ENCODE measurements around the gene AUP1. TPM values are rescaled to one million over a fixed set of nuclear protein-coding genes. Genes with fewer than 3 reads are reported as not detected.

The AUP1 gene
- total RNA-seq, 1 donor from 2014 or later: 57.4 TPM

DNA sequence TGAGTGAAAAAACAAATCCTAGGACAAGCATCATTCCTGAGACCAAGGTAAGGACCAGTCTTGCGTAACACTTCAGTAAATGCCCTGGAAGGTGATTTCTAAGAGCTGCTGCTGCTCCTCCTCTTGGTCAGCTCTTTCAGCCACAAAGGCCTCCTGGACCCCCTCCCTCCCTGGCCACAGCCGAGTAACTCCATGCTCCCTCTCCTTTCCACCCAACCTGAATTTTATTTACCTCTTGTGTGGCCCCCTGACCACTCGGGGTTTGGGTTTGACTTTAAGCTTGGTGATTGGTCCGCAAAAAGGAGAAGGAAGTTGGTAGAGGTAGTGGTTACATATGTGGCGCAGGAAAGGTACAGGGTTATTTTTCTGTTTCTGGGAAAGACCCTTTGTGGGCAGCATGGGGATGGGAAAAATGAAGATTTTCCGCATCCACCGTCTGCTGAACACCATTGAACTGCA is 9.4 kb upstream of the AUP1 start:
- Histone ChIP-seq H3K27ac (ENCODE audit: low read depth, low read length) (no peak overlapping the region), H3K4me3 (ENCODE audit: low read length in 3 of 3) (no peak overlapping the region), H3K36me3 (ENCODE audit: control insufficient read depth in 3 of 3, insufficient read depth in 3 of 3, low read length in 3 of 3) (peaks cover 0 to 3% (median 3%) of the 10 kb centered on the region in 3 donors), H3K4me1 (ENCODE audit: control insufficient read depth in 3 of 3, insufficient read depth in 3 of 3, low read length in 3 of 3) (peaks cover 0 to 4% (median 2%) of the 10 kb centered on the region in 3 donors), H3K9ac (ENCODE audit: low read depth in 1 of 3, low read length in 3 of 3) (no peak overlapping the region), H3K9me3 (ENCODE audit: control insufficient read depth in 3 of 3, low read length in 3 of 3) (no peaks in the 10 kb centered on the region), H3K27me3 (ENCODE audit: control insufficient read depth in 3 of 3, insufficient read depth in 3 of 3, low read length in 3 of 3) (peaks cover 2 to 9% (median 4%) of the 10 kb centered on the region in 3 donors)

DNA sequence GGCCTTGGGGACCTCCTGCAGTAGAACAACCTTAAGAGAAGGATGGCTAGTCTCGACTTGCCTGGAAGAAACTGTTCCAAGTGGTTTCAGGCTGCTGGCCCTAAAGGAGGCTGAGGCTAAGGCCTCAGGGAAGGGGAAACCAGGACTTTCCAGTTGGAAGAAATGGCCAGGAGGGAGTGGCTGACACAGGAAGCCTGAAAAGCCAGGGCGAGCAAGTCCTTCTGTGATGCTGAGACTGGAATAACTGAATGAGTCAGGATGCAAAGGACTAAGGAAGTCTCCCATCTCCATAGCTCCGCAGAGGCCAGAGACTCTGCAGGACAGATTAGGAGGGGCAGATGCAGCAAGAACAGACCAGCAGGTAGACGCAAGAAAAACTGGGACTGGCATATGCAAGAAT is 7.6 kb upstream of the AUP1 start:
- Histone ChIP-seq H3K9ac (ENCODE audit: low read depth in 1 of 3, low read length in 3 of 3) (no peak overlapping the region), H3K36me3 (ENCODE audit: control insufficient read depth in 3 of 3, insufficient read depth in 3 of 3, low read length in 3 of 3) (peaks cover 14 to 20% (median 16%) of the 10 kb centered on the region in 3 donors), H3K27ac (ENCODE audit: low read depth, low read length) (no peak overlapping the region), H3K4me1 (ENCODE audit: control insufficient read depth in 3 of 3, insufficient read depth in 3 of 3, low read length in 3 of 3) (peaks cover 0 to 4% (median 2%) of the 10 kb centered on the region in 3 donors), H3K27me3 (ENCODE audit: control insufficient read depth in 3 of 3, insufficient read depth in 3 of 3, low read length in 3 of 3) (peaks cover 2 to 9% (median 4%) of the 10 kb centered on the region in 3 donors), H3K9me3 (ENCODE audit: control insufficient read depth in 3 of 3, low read length in 3 of 3) (no peaks in the 10 kb centered on the region), H3K4me3 (ENCODE audit: low read length in 3 of 3) (no peak overlapping the region)

DNA sequence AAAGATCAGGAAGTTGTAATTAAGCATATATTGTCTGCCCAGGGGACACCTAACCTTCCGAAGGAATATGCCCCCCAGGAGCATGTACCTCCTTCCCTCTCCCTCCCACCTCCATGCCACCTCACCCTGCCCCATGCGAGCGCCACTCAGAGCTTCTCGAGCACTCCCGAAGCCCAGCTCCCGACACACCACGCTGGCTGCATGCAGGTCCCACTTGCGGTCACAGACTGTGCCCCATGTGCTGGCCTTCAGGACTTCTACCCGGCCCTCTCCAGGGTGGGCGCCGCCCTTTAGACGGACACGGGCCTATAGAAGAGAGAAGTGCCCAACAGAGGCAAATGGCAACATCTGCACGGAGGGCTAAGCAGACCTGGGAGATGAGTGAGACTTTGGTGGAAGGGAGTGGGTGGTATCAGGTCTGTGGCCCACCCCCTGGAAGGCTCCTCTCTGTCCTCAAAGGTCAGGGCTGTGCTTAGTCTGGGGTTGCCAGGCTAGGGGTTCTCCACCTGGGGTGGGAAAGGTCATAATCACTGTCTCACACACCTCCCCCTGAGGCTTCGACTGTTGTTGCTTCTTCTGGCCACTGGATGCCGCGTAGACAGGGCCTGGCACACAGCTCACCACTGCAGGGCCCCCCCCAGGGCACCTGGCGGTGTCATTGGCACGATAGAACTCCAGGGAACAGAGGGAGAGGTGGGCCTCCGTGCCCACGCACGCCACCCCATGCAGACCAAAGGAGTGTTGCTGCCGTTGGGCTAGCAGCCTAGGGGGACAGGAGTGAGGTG is 6.9 kb upstream of the AUP1 start:
- Histone ChIP-seq H3K36me3 (ENCODE audit: control insufficient read depth in 3 of 3, insufficient read depth in 3 of 3, low read length in 3 of 3) (peaks cover 16 to 24% (median 22%) of the 10 kb centered on the region in 3 donors), H3K27ac (ENCODE audit: low read depth, low read length) (no peak overlapping the region), H3K4me1 (ENCODE audit: control insufficient read depth in 3 of 3, insufficient read depth in 3 of 3, low read length in 3 of 3) (peaks cover 3 to 7% (median 5%) of the 10 kb centered on the region in 3 donors), H3K9me3 (ENCODE audit: control insufficient read depth in 3 of 3, low read length in 3 of 3) (no peaks in the 10 kb centered on the region), H3K27me3 (ENCODE audit: control insufficient read depth in 3 of 3, insufficient read depth in 3 of 3, low read length in 3 of 3) (peaks cover 2 to 9% (median 4%) of the 10 kb centered on the region in 3 donors), H3K9ac (ENCODE audit: low read depth in 1 of 3, low read length in 3 of 3) (no peak overlapping the region), H3K4me3 (ENCODE audit: low read length in 3 of 3) (no peak overlapping the region)

DNA sequence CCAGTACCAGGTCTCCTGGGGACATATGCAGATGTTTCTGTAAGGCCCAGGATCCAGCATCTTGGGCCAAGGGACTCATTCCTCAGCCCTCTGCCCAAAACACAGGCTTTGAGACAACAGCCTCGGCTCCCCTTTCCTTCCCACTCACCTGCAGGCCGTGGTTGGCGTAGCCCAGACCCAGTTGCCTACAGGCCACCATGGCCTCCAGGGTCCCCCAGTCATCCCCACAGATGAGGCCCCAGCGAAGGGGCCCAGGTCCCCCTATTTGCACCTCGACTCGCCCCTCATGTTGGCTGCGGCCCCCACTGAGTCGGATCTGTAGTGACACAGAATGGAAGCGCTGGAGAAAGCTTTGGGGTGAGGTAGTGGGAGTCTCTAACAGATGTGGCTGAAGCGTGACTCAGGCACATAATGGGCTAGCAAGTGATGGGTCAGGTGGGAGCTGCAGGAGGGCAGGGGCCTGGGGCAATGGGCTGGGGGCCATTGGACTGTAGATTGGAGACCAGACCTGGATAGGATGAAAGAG is 6.0 kb upstream of the AUP1 start:
- Histone ChIP-seq H3K36me3 (ENCODE audit: control insufficient read depth in 3 of 3, insufficient read depth in 3 of 3, low read length in 3 of 3) (peaks cover 20 to 29% (median 24%) of the 10 kb centered on the region in 3 donors), H3K27me3 (ENCODE audit: control insufficient read depth in 3 of 3, insufficient read depth in 3 of 3, low read length in 3 of 3) (peaks cover 2 to 9% (median 4%) of the 10 kb centered on the region in 3 donors), H3K9ac (ENCODE audit: low read depth in 1 of 3, low read length in 3 of 3) (no peak overlapping the region), H3K4me3 (ENCODE audit: low read length in 3 of 3) (no peak overlapping the region), H3K4me1 (ENCODE audit: control insufficient read depth in 3 of 3, insufficient read depth in 3 of 3, low read length in 3 of 3) (peaks cover 12 to 14% (median 13%) of the 10 kb centered on the region in 3 donors), H3K9me3 (ENCODE audit: control insufficient read depth in 3 of 3, low read length in 3 of 3) (no peaks in the 10 kb centered on the region), H3K27ac (ENCODE audit: low read depth, low read length) (no peak overlapping the region)

DNA sequence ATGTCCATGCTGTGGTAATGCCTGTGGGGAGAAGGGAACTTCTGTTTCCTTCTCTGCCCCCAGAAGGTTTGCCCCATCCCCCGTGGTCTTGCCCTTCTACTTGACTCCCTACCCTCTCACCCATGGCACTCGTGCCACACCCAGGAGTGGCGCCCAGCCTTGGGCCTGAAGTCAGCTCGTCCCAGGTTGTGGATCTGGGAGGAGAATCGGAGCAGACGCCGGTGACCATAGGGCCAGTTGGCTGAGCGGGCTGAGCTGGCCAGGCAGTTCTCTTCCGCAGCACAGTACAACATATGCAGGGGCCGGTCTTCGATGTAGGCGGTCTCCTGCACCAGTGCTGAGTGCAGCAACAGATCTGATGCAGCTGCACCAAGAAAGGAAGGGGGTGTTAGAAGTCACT is 4.9 kb upstream of the AUP1 start:
- no peaks in the 10 kb centered on the region for H3K9me3 ChIP-seq (ENCODE audit: control insufficient read depth in 3 of 3, low read length in 3 of 3)
- peaks cover 20 to 29% (median 24%) of the 10 kb centered on the region in 3 donors for H3K36me3 ChIP-seq (ENCODE audit: control insufficient read depth in 3 of 3, insufficient read depth in 3 of 3, low read length in 3 of 3)
- H3K27me3 ChIP-seq (ENCODE audit: control insufficient read depth in 3 of 3, insufficient read depth in 3 of 3, low read length in 3 of 3): peaks cover 2 to 9% (median 4%) of the 10 kb centered on the region in 3 donors
- H3K27ac ChIP-seq (ENCODE audit: low read depth, low read length): no peak overlapping the region
- peaks cover 12 to 13% (median 13%) of the 10 kb centered on the region in 3 donors for H3K4me1 ChIP-seq (ENCODE audit: control insufficient read depth in 3 of 3, insufficient read depth in 3 of 3, low read length in 3 of 3)
- no peak overlapping the region for H3K4me3 ChIP-seq (ENCODE audit: low read length in 3 of 3)
- H3K9ac ChIP-seq (ENCODE audit: low read depth in 1 of 3, low read length in 3 of 3): no peak overlapping the region

DNA sequence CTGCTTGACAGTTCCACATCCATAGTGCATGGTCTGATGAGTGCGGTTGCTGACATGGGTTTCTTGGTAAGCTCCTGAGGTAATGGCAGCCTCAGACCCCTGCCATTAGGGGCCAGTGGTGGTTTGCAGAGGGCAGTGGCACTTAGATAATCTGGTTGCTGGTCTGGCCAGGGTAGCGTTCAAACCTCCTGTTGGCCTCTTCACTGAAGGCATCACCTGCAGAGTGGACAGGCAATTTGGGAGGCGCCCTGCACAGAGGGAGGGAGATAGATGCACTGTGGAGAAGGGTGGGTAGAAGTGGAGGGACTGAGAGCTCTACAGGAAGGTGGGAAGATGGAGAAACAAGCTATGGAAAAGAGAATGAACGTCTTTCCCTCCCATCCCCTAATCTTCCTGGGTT is 4.0 kb upstream of the AUP1 start:
- no peak overlapping the region for H3K4me3 ChIP-seq (ENCODE audit: low read length in 3 of 3)

DNA sequence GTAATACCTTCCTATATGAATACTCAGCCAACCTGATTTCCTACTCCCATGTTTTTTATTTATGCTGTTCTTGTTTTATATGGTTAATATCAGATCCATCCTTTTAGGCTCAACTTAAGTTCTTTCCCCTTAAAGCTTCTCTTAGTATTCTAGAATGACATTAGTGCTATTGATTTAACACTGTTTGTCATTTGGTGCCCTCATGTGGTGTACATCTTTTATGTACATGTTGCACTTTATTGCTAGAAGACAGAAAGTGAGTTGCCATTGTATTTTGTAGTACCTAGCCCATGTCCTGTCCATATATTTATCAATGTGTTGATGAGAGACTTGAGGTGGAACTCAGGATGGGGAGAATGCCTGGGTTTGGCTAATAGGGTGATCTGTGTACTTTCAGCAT is 2.7 kb upstream of the AUP1 start:
- H3K4me1 ChIP-seq (ENCODE audit: control insufficient read depth in 3 of 3, insufficient read depth in 3 of 3, low read length in 3 of 3): peaks cover 25 to 31% (median 29%) of the 10 kb centered on the region in 3 donors
- peaks cover 33 to 46% (median 37%) of the 10 kb centered on the region in 3 donors for H3K36me3 ChIP-seq (ENCODE audit: control insufficient read depth in 3 of 3, insufficient read depth in 3 of 3, low read length in 3 of 3)
- H3K9me3 ChIP-seq (ENCODE audit: control insufficient read depth in 3 of 3, low read length in 3 of 3): no peaks in the 10 kb centered on the region
- peaks cover 0 to 3% (median 0%) of the 10 kb centered on the region in 3 donors for H3K27me3 ChIP-seq (ENCODE audit: control insufficient read depth in 3 of 3, insufficient read depth in 3 of 3, low read length in 3 of 3)
- H3K9ac ChIP-seq (ENCODE audit: low read depth in 1 of 3, low read length in 3 of 3): no peak overlapping the region
- H3K4me3 ChIP-seq (ENCODE audit: low read length in 3 of 3): no peak overlapping the region
- no peak overlapping the region for H3K27ac ChIP-seq (ENCODE audit: low read depth, low read length)

More for the DNA sequence above, 4.0 kb upstream of the AUP1 start:
- peaks cover 22 to 34% (median 25%) of the 10 kb centered on the region in 3 donors for H3K36me3 ChIP-seq (ENCODE audit: control insufficient read depth in 3 of 3, insufficient read depth in 3 of 3, low read length in 3 of 3)
- no peak overlapping the region for H3K9ac ChIP-seq (ENCODE audit: low read depth in 1 of 3, low read length in 3 of 3)
- H3K4me1 ChIP-seq (ENCODE audit: control insufficient read depth in 3 of 3, insufficient read depth in 3 of 3, low read length in 3 of 3): peaks cover 20 to 22% (median 20%) of the 10 kb centered on the region in 3 donors
- no peaks in the 10 kb centered on the region for H3K9me3 ChIP-seq (ENCODE audit: control insufficient read depth in 3 of 3, low read length in 3 of 3)
- H3K27me3 ChIP-seq (ENCODE audit: control insufficient read depth in 3 of 3, insufficient read depth in 3 of 3, low read length in 3 of 3): peaks cover 0 to 4% (median 1%) of the 10 kb centered on the region in 3 donors
- no peak overlapping the region for H3K27ac ChIP-seq (ENCODE audit: low read depth, low read length)

DNA sequence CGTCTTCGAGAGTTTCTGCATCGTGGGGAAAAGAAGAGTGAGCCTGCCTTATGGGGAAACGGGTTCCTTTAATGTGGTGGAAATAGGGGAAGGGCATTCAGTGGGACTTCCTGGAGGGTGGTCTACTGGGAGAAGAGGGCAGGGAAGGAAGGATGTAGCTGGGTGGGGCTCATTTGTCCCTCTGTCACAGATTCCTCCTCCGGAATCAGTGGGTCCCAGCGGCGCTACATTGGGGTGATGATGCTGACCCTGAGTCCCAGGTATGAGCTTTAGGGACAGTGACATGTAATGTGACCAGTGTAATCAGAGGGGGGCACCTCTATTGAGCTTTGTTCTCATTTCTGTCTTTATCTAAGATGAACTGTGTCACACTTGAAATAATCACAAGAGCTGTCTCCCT is 2.2 kb upstream of the AUP1 start:
- no peak overlapping the region for H3K9ac ChIP-seq (ENCODE audit: low read depth in 1 of 3, low read length in 3 of 3)

DNA sequence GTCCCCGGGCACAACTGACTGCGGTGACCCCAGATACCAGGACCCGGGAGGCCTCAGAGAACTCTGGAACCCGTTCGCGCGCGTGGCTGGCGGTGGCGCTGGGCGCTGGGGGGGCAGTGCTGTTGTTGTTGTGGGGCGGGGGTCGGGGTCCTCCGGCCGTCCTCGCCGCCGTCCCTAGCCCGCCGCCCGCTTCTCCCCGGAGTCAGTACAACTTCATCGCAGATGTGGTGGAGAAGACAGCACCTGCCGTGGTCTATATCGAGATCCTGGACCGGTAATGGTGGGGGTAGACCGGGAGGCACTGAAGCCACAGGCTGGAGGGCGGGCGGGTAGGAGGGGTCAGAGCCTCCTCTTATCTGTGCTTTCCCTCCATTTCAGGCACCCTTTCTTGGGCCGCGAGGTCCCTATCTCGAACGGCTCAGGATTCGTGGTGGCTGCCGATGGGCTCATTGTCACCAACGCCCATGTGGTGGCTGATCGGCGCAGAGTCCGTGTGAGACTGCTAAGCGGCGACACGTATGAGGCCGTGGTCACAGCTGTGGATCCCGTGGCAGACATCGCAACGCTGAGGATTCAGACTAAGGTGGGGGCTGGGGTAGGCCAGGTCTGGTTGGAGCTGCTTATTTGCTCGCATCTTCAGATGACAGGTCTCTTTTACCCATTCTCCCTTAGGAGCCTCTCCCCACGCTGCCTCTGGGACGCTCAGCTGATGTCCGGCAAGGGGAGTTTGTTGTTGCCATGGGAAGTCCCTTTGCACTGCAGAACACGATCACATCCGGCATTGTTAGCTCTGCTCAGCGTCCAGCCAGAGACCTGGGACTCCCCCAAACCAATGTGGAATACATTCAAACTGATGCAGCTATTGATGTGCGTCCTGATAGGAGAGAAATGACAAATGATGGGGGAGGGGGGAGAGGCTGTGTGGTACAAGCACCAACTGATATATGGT is 1.0 kb upstream of the AUP1 start:
- Histone ChIP-seq H3K4me3 (ENCODE audit: low read length in 3 of 3) (peak overlapping the region; percentile 83 to 93 (median 88)), H3K9ac (ENCODE audit: low read depth in 1 of 3, low read length in 3 of 3) (peak overlapping the region; percentile 78 to 88 (median 82)), H3K4me1 (ENCODE audit: control insufficient read depth in 3 of 3, insufficient read depth in 3 of 3, low read length in 3 of 3) (peaks cover 25 to 31% (median 29%) of the 10 kb centered on the region in 3 donors), H3K27me3 (ENCODE audit: control insufficient read depth in 3 of 3, insufficient read depth in 3 of 3, low read length in 3 of 3) (no peaks in the 10 kb centered on the region), H3K9me3 (ENCODE audit: control insufficient read depth in 3 of 3, low read length in 3 of 3) (no peaks in the 10 kb centered on the region), H3K36me3 (ENCODE audit: control insufficient read depth in 3 of 3, insufficient read depth in 3 of 3, low read length in 3 of 3) (peaks cover 49 to 63% (median 52%) of the 10 kb centered on the region in 3 donors), H3K27ac (ENCODE audit: low read depth, low read length) (peak overlapping the region; percentile 82)

More for the DNA sequence above, 2.2 kb upstream of the AUP1 start:
- H3K27ac ChIP-seq (ENCODE audit: low read depth, low read length): no peak overlapping the region
- H3K27me3 ChIP-seq (ENCODE audit: control insufficient read depth in 3 of 3, insufficient read depth in 3 of 3, low read length in 3 of 3): peaks cover 0 to under 1% (median 0%) of the 10 kb centered on the region in 3 donors
- H3K4me1 ChIP-seq (ENCODE audit: control insufficient read depth in 3 of 3, insufficient read depth in 3 of 3, low read length in 3 of 3): peaks cover 25 to 31% (median 29%) of the 10 kb centered on the region in 3 donors
- peaks cover 39 to 51% (median 43%) of the 10 kb centered on the region in 3 donors for H3K36me3 ChIP-seq (ENCODE audit: control insufficient read depth in 3 of 3, insufficient read depth in 3 of 3, low read length in 3 of 3)
- H3K4me3 ChIP-seq (ENCODE audit: low read length in 3 of 3): no peak overlapping the region
- H3K9me3 ChIP-seq (ENCODE audit: control insufficient read depth in 3 of 3, low read length in 3 of 3): no peaks in the 10 kb centered on the region
